Mammary epithelial cell (primary cell): ENCODE results near the gene LIMK2.

Experiments used
- CTCF ChIP-seq, 2 donors: IDR thresholded peaks in 1 of 2; conservative IDR thresholded peaks in 1 of 2; 2 replicates each; pipeline ENCODE4 v1.5.1; 2011 to 2012; ENCODE audit warnings: inconsistent platforms in 2 of 2, low read length in 2 of 2, mild to moderate bottlenecking in 2 of 2, control low read depth in 1 of 2, low read depth in 1 of 2; ENCODE audit not compliant: insufficient read depth in 1 of 2; ENCODE audit errors: extremely low read depth in 1 of 2
- EZH2 ChIP-seq: IDR thresholded peaks from 2 replicates; pipeline ENCODE4 v1.6.1; 2012; ENCODE audit warnings: low read length, inconsistent platforms, borderline replicate concordance

GRCh38 chr22:31328544-31328960 lies 116.5 kb downstream of the LIMK2 start:
- no peak for TF ChIP-seq CTCF (conservative IDR thresholded peaks at IDR 0.05 in 1 of 2, IDR thresholded peaks at IDR 0.05 in 1 of 2; ENCODE audit: extremely low read depth in 1 of 2, insufficient read depth in 1 of 2, low read depth in 1 of 2, low read length in 2 of 2)
- no peak for TF ChIP-seq EZH2
